UCSD-AML1 (cell line): ENCODE results near the gene SURF6.
"Not testable (repeated sequence)": the region's sequence is repeated elsewhere in the genome, so short reads cannot be mapped to it uniquely, and the experiment has no call there.

Source experiments
- DNase-seq: peaks from one replicate; lab custom pipeline; 2025; ENCODE audit not compliant: unreplicated experiment; lab: John Stamatoyannopoulos, UW

SURF6 gene

GRCh38 chr9:133301253-133302230 lies 34.4 kb downstream of the SURF6 start:
- no peak for DNase-seq

- not testable (repeated sequence) for DNase-seq
Measured at GRCh38 chr9:133299996-133300395, 36.0 kb downstream of the SURF6 start.

GRCh38 chr9:133294257-133294656 lies 41.7 kb downstream of the SURF6 start:
- DNase-seq = no peak

GRCh38 chr9:133290751-133291302 lies 45.2 kb downstream of the SURF6 start:
- DNase-seq = no peak

- DNase-seq = no peak
Measured at GRCh38 chr9:133286523-133286922, 49.5 kb downstream of the SURF6 start.

- no peak for DNase-seq
Measured at GRCh38 chr9:133285252-133285775, 50.7 kb downstream of the SURF6 start.

- DNase-seq = no peak
Measured at GRCh38 chr9:133284362-133284761, 51.6 kb downstream of the SURF6 start.

GRCh38 chr9:133283255-133284032 lies 52.5 kb downstream of the SURF6 start:
- not testable (repeated sequence) for DNase-seq

- DNase-seq = no peak
Measured at GRCh38 chr9:133282464-133283238, 53.3 kb downstream of the SURF6 start.

GRCh38 chr9:133280392-133280791 lies 55.6 kb downstream of the SURF6 start:
- no peak for DNase-seq
